Testis (tissue), 5 donors: ENCODE data around the gene EZR. TPM values are rescaled to one million over a fixed set of nuclear protein-coding genes. Genes with fewer than 3 reads are reported as not detected.

ENCODE experiments used
- DNase-seq: peaks from one replicate; pipeline ENCODE4 v3.0.0-alpha.2; 2019
- H3K27ac ChIP-seq, 2 donors: fragments of 200-600 bp; sonication (generic); one replicate each; pipeline ENCODE4 v1.5.1; 2019
- H3K27me3 ChIP-seq: fragments of 200-600 bp; sonication (generic); one replicate; pipeline ENCODE4 v1.5.1; 2019
- H3K36me3 ChIP-seq: fragments of 200-600 bp; sonication (generic); one replicate; pipeline ENCODE4 v1.5.1; 2017; ENCODE audit warnings: low read depth; ENCODE audit errors: missing control alignments
- H3K4me1 ChIP-seq: fragments of 200-600 bp; sonication (generic); one replicate; pipeline ENCODE4 v1.5.1; 2019
- H3K4me3 ChIP-seq, 2 donors: fragments of 200-600 bp; sonication (generic); one replicate each; pipeline ENCODE4 v1.5.1; 2017 to 2019
- H3K9me3 ChIP-seq: fragments of 200-600 bp; sonication (generic); one replicate; pipeline ENCODE4 v1.5.1; 2017
- POLR2A ChIP-seq: fragments of 450-650 bp; IDR thresholded peaks from one replicate; pipeline ENCODE4 v1.6.1; 2017; ENCODE audit warnings: antibody characterized with exemption, mild to moderate bottlenecking, moderate library complexity
- WGBS, 2 donors: methylation state at CpG; one replicate each; pipeline ENCODE4 v1.1.5; 2018; 5-methylcytosine and 5-hydroxymethylcytosine counted together
- intact Hi-C: fragments of 100-400 bp; cut with DNase I; formaldehyde crosslinking; loops from one replicate; pipeline ENCODE4 v1.15.1; 2023; ENCODE audit warnings: low total_unique reads
- long read RNA-seq, 2 donors: transcript quantifications; one replicate each; lab custom pipeline, GENCODE V29; 2026
- polyA plus RNA-seq: library from polyadenylated mRNA; stranded (reverse); fragments of 350-450 nt; fragmentation: Illumina TruSeq; extraction: RNeasy Lipid Tissue Mini Kit (QIAGEN cat#74804); gene quantifications from one replicate; pipeline ENCODE4 v1.2.3, GENCODE V29; 2014; ENCODE audit warnings: low read depth, low replicate concordance; ENCODE audit not compliant: insufficient read depth
- total RNA-seq, 2 donors: library from RNA; depleted of rRNA; stranded (reverse); fragments of >200 nt; gene quantifications; one replicate each; pipeline ENCODE4 v1.2.3, GENCODE V29; 2016
- TF ChIP-seq, protein P1 (sequence below), 3 experiments: fragments of 450-650 bp in 2 of 3; fragments of 200-600 bp in 1 of 3; sonication (generic) in 1 of 3; IDR thresholded peaks; one replicate each; pipeline ENCODE4 v1.5.1; 2016 to 2019; ENCODE audit warnings: antibody characterized with exemption in 3 of 3, mild to moderate bottlenecking in 2 of 3, moderate library complexity in 1 of 3

EZR gene
- total RNA-seq = 100 to 1,000 TPM; 164 to 199 TPM
- 129 TPM for polyA plus RNA-seq
- long read RNA-seq, donor 1, transcript EZR-201 (13 exons, 3,068 nt) = major isoform, 20 of 101 reads
- long read RNA-seq, donor 1, transcript EZR-202 (14 exons, 3,096 nt) = minor isoform, 14 of 101 reads
- long read RNA-seq, donor 1, partial matches to known transcripts = 60 of 101 reads
- long read RNA-seq, donor 1, other reads (novel, unspliced or antisense) = 7 of 101 reads
- long read RNA-seq, donor 2, transcript EZR-202 (14 exons, 3,096 nt) = major isoform, 15 of 95 reads
- long read RNA-seq, donor 2, transcript EZR-201 (13 exons, 3,068 nt) = minor isoform, 12 of 95 reads
- long read RNA-seq, donor 2, partial matches to known transcripts = 62 of 95 reads
- long read RNA-seq, donor 2, other reads (novel, unspliced or antisense) = 6 of 95 reads

DNA sequence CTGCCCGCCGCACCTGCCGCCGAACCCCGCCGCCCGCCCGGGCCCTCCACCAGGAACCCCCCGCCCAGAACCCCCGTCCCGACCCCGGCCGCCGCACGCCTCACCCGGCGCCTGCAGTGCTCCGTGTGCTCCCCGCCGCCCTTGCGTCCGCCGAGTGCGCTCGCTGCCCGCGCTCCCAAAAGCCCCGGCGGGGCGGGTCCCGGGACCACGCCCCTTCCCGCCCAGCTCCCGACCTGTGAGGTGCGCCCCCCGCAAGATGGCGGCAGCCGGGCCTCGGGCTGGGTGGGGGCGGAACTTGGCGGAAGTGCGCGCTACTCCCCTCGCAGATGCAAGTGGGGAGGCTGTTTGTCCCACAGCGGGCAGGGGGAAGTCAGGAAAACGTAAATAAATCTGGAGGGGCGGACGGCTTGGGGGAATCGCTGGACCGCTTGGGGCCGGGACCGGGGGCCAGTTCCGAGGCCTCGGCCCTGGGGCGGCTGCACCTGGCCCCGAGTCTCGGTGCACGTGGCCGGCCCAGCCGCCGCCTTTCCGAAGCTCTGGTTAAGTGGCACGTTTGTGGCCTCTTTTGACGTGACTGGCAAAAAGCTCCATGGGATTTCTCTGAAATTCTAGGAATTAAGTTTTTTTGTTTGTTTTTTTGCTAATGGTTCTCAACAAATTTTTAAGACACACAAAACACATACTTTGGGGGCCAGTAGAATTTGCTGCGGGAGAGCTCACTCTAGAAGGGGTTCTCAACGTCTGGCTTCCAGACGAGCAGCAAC lies at the start of gene EZR:
Gene EZR, minus strand, starts transcription at position 156 of the 764 bp plus-strand sequence. CDS start 1,275 bp downstream, outside the sequence.
- WGBS, 2 donors = 5 to 12% methylated on average over 38 to 39 of the region's 67 CpGs
- no peaks in the 10 kb centered on the region for H3K9me3 ChIP-seq
- no peaks in the 10 kb centered on the region for H3K27me3 ChIP-seq
- intact Hi-C loops = loop anchor here (10.0 kb wide), 1 partner anchor 115 kb away; no protein-coding TSS in a partner anchor
- H3K4me1 ChIP-seq = peaks cover 11% of the 10 kb centered on the region
- TF ChIP-seq, protein P1, sequence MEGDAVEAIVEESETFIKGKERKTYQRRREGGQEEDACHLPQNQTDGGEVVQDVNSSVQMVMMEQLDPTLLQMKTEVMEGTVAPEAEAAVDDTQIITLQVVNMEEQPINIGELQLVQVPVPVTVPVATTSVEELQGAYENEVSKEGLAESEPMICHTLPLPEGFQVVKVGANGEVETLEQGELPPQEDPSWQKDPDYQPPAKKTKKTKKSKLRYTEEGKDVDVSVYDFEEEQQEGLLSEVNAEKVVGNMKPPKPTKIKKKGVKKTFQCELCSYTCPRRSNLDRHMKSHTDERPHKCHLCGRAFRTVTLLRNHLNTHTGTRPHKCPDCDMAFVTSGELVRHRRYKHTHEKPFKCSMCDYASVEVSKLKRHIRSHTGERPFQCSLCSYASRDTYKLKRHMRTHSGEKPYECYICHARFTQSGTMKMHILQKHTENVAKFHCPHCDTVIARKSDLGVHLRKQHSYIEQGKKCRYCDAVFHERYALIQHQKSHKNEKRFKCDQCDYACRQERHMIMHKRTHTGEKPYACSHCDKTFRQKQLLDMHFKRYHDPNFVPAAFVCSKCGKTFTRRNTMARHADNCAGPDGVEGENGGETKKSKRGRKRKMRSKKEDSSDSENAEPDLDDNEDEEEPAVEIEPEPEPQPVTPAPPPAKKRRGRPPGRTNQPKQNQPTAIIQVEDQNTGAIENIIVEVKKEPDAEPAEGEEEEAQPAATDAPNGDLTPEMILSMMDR (IDR thresholded peaks at IDR 0.05) = no peak
- TF ChIP-seq POLR2A = no peak
- H3K27ac ChIP-seq = peak within 1 kb of the TSS; percentile 96 to 97
- no peaks in the 10 kb centered on the region for H3K36me3 ChIP-seq
- H3K4me3 ChIP-seq = peak within 1 kb of the TSS; percentile 88 to 98
- DNase-seq = peak; percentile 92

DNA sequence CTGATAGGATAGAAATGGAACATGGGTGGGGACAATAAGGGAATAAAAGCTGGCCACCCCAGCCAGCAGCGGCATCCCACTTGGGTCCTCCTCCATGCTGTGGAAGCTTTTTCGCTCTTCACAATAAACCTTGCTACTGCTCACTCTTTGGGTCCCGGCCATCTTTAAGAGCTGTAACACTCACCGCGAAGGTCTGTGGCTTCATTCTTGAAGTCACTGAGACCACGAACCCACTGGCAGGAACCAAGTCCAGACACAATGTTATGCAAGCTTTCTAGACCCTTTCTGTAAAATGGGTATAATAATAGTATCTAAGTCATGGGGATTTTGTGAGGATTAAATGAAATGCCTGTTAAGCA lies 48.9 kb upstream of the EZR start:
- H3K9me3 ChIP-seq = no peaks in the 10 kb centered on the region
- no peaks in the 10 kb centered on the region for H3K27me3 ChIP-seq
- intact Hi-C loops = no loop called here
- no peaks in the 10 kb centered on the region for H3K36me3 ChIP-seq
- TF ChIP-seq, protein P1 (IDR thresholded peaks at IDR 0.05) = no peak
- TF ChIP-seq POLR2A = no peak
- H3K4me1 ChIP-seq = no peaks in the 10 kb centered on the region
- WGBS, 2 donors = 88 to 89% methylated on average over 6 of the region's 6 CpGs
- H3K27ac ChIP-seq = no peak overlapping the region
- no peak for DNase-seq
- H3K4me3 ChIP-seq = no peak overlapping the region

DNA sequence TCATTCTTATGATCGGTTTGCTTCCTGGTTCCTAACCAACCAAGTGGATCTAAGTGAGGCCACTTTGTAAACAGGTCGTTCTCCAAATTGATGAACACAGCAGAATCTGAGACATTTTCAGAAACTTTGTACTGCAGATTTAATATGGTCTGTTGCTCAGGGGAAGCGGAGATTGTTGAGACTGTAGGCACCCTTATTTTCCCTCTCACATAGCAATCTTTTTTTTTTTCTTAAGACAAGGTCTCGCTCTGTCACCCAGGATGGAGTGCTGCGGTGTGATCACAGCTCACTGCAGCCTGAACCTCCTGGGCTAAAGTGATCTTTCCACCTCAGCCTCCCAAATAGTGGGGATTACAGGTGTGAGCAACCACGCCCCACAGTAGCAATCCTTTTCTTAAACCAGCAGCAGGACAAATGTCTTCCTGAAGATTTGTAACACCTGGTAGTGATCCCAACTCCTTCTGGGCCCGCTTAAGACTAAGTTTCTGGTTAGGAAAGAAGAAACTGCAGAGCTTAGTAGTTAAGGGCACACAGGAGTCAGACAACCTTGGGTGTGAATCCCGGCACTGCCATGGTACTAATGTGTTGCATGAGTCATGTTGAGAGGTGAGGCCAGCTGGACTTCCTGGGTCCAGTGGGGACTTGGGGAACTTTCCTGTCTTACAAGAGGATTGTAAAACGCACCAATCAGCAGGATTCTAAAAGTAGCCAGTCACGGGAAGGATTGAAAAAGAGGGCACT lies 48.4 kb upstream of the EZR start:
- Histone ChIP-seq H3K9me3 (no peaks in the 10 kb centered on the region), H3K36me3 (no peaks in the 10 kb centered on the region), H3K27me3 (no peaks in the 10 kb centered on the region), H3K27ac (no peak overlapping the region), H3K4me3 (no peak overlapping the region), H3K4me1 (no peaks in the 10 kb centered on the region)
- no peak for TF ChIP-seq POLR2A
- TF ChIP-seq, protein P1 (IDR thresholded peaks at IDR 0.05) = no peak
- intact Hi-C loops = no loop called here
- 78 to 88% methylated on average over 9 to 10 of the region's 10 CpGs for WGBS, 2 donors
- DNase-seq = no peak

DNA sequence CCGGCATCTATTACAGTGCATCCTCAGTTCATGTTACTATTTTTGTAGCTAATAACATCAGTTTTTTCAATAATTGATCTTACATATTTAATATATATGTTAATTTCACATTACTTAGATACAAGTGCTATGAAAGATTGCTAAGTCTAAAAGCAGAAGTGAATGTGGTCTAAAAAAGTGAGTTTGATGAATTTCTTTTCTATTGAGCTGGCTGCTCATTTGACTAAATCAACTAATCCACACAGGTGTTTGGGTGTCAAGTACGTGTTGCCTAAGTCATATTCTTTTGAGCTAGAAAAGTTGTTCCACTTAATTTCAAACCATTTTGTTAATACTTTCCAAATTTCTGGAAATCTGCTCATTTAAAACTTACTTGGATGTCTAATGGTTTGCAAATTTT lies 46.6 kb upstream of the EZR start:
- Histone ChIP-seq H3K9me3 (no peaks in the 10 kb centered on the region), H3K4me3 (no peak overlapping the region), H3K27me3 (no peaks in the 10 kb centered on the region), H3K36me3 (no peaks in the 10 kb centered on the region), H3K27ac (no peak overlapping the region), H3K4me1 (no peaks in the 10 kb centered on the region)
- WGBS, 2 donors = 79 to 84% methylated on average over 2 of the region's 2 CpGs
- TF ChIP-seq POLR2A = no peak
- TF ChIP-seq, protein P1 (IDR thresholded peaks at IDR 0.05) = no peak
- no peak for DNase-seq
- intact Hi-C loops = no loop called here
